ENCODE measurements around the gene B3GLCT. TPM values are rescaled to one million over a fixed set of nuclear protein-coding genes. Genes with fewer than 3 reads are reported as not detected.

Gene B3GLCT
- total and polyA plus RNA-seq, 10 of the 15 experiments (the other 5 are each of a cell fraction or from before 2014, with no cell fraction given): 0.07 to 0.89 (median 0.25) TPM

DNA sequence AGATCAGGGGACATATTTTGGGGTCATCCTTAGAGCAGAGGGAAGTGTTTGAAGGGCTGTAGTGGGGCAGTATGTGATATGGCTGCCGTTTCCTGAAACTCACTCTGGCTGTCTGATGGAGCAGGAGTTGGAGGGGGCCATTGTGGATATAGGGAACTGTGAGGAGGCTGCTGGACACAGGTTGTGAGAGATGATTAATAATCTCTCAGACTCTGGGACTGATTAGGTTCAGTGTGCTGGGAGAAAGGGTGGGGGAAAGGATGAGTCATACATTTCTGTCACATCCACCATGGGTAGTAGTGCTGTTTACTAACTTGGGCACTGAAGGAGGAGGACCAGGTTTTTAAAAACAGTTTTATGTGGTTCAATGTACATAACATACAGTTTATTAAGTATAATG, 4.8 kb downstream of the B3GLCT start:
- no peak for TF ChIP-seq RELA (IDR thresholded peaks at IDR 0.05; ENCODE audit: borderline replicate concordance, partially characterized antibody)
- no peak for TF ChIP-seq SREBF2 (IDR thresholded peaks at IDR 0.05; ENCODE audit: low read length)
- no peak for TF ChIP-seq SMAD5 (IDR thresholded peaks at IDR 0.05; ENCODE audit: low read depth)
- TF ChIP-seq FOXM1 (IDR thresholded peaks at IDR 0.05; ENCODE audit: low read depth, low read length): no peak
- no peak for TF ChIP-seq RB1 (IDR thresholded peaks at IDR 0.05; ENCODE audit: borderline replicate concordance)
- TF ChIP-seq KDM1A (IDR thresholded peaks at IDR 0.05; ENCODE audit: borderline replicate concordance): no peak
- TF ChIP-seq ESRRA (IDR thresholded peaks at IDR 0.05; ENCODE audit: low read length): no peak
- TF ChIP-seq NFIC (IDR thresholded peaks at IDR 0.05; ENCODE audit: low read depth, low read length): no peak
- TF ChIP-seq HDAC2 (IDR thresholded peaks at IDR 0.05): no peak
- no peak for TF ChIP-seq NFYB (IDR thresholded peaks at IDR 0.05; ENCODE audit: insufficient read depth, low read depth, low read length)
- TF ChIP-seq KAT2A (conservative IDR thresholded peaks at IDR 0.05; ENCODE audit: control insufficient read depth, low read depth, low read length): no peak
- TF ChIP-seq SP1 (IDR thresholded peaks at IDR 0.05; ENCODE audit: low read depth, low read length): no peak
- no peak for TF ChIP-seq ETV6 (conservative IDR thresholded peaks at IDR 0.05 in 1 of 2, IDR thresholded peaks at IDR 0.05 in 1 of 2; ENCODE audit: borderline replicate concordance in 1 of 2, low read depth in 1 of 2)
- TF ChIP-seq HCFC1 (IDR thresholded peaks at IDR 0.05; ENCODE audit: low read length): no peak
- no peak for TF ChIP-seq ATF7 (IDR thresholded peaks at IDR 0.05; ENCODE audit: low read depth)
- no peak for TF ChIP-seq PML (IDR thresholded peaks at IDR 0.05; ENCODE audit: low read length)
- TF ChIP-seq EP300 (IDR thresholded peaks at IDR 0.05; ENCODE audit: borderline replicate concordance in 1 of 2, control insufficient read depth in 1 of 2, low read depth in 2 of 2, low read length in 2 of 2): no peak
- Histone ChIP-seq H3K27ac (ENCODE audit: control insufficient read depth, insufficient read depth) (no peak overlapping the region), H3K4me3 (no peak overlapping the region), H3K9me3 (replicated peaks; ENCODE audit: control insufficient read depth, insufficient read depth, low read length) (no peaks in the 10 kb centered on the region), H3K79me2 (ENCODE audit: control insufficient read depth, insufficient read depth, low read length) (no peaks in the 10 kb centered on the region), H3K27me3 (replicated peaks in 1 of 2; ENCODE audit: control insufficient read depth in 2 of 2, insufficient read depth in 2 of 2, low read length in 1 of 2) (no peaks in the 10 kb centered on the region; a peak in 1 of 4 replicates), H2AFZ (ENCODE audit: control insufficient read depth, low read depth, low read length) (no peak overlapping the region), H3K4me1 (ENCODE audit: control insufficient read depth, insufficient read depth, low read length) (peaks cover 6% of the 10 kb centered on the region), H4K20me1 (ENCODE audit: control insufficient read depth, insufficient read depth) (no peaks in the 10 kb centered on the region), H3K9ac (ENCODE audit: control insufficient read depth, insufficient read depth, low read length) (no peak overlapping the region), H3K36me3 (ENCODE audit: control insufficient read depth in 2 of 2, insufficient read depth in 2 of 2, low read length in 1 of 2) (no peaks in the 10 kb centered on the region), H3K4me2 (ENCODE audit: control insufficient read depth, insufficient read depth) (no peak overlapping the region)
- CTCF ChIA-PET: interaction anchor here (1.2 kb wide), 1 partner anchor 160 kb away, joined by 3 read pairs; no protein-coding TSS in a partner anchor
- RAD21 ChIA-PET (ENCODE audit: unreplicated experiment): no interaction called here
- POLR2A ChIA-PET: no interaction called here
- no peak for DNase-seq (ENCODE audit: low read depth, low spot score)
- no peak for ATAC-seq
- WGBS (ENCODE audit: insufficient coverage, insufficient replicate concordance, low lambda C conversion rate, missing lambda C conversion rate): 38% methylated on average over 1 of the region's 1 CpG
- in situ Hi-C loops (cut with MboI): no loop called here
- BruUV-seq (replicated peaks): no TSS peak
- SMC1A ChIA-PET (ENCODE audit: uncharacterized antibody, unreplicated experiment): no interaction called here
- no peak for FAIRE-seq
- intact Hi-C loops (cut with micrococcal nuclease; ENCODE audit: unreplicated experiment): no loop called here
